ENCODE results near the gene SLC4A1.

Gene SLC4A1

DNA sequence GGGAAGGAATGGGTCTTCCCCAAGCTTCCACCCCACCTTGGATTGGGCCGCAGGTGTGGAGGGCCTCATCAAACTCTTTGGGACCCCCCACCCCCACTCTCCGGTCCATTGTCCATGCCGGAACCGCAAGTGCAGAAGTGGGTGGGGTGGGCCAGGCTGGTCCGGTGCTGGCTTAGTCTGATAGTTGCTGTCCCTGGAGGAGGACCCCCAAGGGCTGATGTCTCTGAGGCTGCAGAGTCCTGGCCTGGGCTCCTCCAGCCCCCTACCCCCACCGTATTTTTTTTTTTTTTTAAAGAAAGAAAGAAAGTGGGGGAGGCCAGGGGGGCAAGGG, 61.1 kb downstream of the SLC4A1 start:
- no peak for DNase-seq (ENCODE audit: low read depth, low spot score)

DNA sequence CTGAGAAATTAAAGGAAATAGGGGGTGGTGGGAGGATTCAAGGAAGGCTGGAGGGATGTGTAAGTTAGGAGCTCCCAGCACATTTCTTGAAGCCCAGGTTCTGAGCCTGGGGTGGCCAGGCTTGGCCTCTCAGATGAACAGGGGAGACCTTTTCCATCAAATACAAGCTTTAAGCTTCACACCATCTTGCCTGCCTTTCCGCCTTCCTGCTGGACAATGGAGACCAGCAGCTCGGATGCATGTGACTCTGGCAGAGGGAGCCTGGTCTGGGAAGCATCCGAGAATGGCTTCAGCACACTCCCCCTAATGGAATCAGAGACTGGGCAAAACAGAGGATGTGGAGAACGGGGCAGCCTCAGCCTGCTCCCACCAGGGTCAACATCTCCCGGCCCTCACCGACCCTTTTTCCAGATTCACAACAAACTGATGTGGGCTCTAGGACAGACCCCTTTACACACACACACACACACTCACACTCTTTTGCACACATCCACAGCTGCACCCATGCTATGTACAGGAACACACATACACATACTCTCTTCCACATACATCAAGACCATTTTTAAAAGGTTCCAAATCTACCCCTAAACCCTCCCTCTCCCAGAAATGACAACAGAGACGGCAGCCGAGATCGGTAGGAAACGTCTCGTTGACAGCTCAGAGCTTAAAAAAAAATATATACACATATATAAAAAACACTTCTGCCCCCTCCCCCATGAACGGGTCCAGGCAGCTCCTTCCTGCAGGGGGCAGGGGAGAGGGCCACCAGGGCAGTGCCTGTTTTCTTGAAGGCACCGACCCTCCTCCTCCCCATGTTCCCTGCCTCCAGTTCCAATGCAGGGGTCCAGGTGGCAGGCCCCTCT, 61.7 kb downstream of the SLC4A1 start:
- no peak for DNase-seq (ENCODE audit: low read depth, low spot score)

DNA sequence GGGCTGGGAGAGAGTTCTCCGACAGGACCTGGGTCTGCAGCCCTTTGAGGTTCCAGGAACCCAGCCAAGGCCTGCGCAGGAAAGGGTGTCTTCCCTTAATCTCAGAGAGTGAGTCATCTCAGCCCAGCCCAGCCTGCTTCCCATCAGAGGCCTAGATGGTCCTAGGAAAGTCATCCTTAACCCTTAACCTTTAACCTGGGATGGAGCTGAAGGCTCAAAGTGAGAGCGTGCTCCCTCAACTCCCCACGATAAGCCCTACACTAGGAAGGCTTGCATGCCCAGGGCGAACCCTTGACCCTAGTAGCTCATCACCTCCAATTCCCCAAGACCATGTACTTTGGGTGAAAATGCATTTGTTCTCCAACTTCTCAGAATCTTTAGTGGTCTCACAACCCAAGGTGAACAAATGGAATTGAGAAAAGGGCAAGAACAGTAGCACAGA, 63.5 kb downstream of the SLC4A1 start:
- no peak for DNase-seq (ENCODE audit: low read depth, low spot score)

DNA sequence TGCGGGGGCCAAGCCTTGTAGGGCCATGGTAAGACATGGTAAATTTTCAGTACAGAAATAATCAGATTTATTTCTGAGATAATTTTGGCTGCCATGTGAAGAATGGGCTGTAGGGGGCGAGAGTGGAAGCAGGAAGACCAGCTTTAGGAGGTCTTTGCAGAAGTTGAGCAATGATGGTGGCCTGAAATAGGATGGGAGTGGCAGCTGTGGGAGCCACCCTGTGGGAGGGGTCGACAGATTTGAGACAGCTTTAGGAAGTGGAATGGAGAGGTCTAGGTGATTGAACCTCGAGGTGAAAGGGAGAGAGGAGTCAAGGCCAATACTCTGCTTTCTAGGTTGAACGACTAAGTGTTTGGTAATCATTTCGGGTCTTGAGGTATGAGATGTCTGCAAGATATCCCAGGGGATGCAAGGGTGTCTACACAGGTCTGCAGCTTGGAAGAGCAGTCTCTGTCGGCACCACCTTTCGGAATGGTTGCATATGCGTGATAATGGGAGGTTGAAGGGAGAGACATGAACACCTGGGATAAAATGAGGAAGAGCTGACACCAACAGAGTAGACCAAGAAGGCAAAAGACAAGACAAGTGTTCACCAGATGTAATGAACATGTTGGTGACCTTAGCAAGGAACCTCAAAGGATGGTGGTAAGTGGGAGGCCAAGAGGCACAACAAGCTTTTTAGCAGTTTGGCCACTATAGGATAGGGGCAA, 64.0 kb downstream of the SLC4A1 start:
- DNase-seq (ENCODE audit: low read depth, low spot score) = no peak

DNA sequence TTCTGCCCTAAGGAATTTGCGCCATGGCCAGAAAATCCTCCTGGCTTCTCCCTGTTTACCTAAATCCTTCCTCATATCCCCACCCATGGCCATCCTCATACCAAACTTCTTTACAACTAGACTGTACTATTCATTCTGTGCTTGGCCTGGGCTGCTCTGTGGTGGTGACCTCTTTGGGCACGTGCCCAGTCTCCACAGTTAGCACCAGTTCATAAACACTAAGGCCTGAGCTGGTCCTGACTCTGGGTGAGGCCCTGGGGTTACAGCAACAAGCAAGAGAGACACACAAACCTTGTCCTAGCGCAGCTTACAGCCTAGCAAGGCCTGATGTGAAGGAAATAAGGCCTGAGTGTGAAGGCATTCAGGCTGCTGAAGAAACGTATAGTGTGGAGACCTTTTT, 65.2 kb downstream of the SLC4A1 start:
- no peak for DNase-seq (ENCODE audit: low read depth, low spot score)

DNA sequence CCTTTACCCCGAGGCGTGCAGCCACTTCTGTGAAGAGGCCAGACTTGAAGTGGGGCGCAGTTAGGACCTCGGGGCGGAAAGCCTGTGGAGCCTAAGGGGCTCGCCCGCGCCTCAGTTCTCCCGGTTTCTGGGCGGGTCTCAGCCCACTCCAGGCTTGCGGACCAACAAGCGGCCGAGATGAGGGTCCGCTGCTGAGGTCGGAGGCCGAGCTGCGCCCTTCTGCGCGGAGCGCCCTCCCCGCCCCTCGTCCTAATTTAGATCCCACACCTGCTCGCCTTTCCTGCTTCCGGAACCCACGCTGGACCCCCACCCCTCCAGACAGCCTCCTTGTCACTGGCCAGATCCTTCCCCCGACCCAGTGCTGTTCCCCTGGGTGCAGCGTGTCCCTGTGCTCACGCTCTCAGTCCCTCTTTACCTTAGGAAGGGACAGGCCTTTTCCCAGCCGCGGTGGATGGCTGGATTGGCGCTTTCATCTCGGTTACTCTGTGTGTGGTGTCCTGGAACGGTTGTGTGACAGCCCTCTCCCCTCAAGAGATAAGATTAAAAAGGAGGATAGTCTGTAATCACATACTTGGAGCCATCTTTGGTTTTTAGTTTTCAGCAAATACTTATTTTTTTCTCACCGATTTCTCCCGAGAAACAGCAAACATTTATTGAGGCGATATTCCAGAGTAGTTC, 67.3 kb downstream of the SLC4A1 start:
- no peak for DNase-seq (ENCODE audit: low read depth, low spot score)

DNA sequence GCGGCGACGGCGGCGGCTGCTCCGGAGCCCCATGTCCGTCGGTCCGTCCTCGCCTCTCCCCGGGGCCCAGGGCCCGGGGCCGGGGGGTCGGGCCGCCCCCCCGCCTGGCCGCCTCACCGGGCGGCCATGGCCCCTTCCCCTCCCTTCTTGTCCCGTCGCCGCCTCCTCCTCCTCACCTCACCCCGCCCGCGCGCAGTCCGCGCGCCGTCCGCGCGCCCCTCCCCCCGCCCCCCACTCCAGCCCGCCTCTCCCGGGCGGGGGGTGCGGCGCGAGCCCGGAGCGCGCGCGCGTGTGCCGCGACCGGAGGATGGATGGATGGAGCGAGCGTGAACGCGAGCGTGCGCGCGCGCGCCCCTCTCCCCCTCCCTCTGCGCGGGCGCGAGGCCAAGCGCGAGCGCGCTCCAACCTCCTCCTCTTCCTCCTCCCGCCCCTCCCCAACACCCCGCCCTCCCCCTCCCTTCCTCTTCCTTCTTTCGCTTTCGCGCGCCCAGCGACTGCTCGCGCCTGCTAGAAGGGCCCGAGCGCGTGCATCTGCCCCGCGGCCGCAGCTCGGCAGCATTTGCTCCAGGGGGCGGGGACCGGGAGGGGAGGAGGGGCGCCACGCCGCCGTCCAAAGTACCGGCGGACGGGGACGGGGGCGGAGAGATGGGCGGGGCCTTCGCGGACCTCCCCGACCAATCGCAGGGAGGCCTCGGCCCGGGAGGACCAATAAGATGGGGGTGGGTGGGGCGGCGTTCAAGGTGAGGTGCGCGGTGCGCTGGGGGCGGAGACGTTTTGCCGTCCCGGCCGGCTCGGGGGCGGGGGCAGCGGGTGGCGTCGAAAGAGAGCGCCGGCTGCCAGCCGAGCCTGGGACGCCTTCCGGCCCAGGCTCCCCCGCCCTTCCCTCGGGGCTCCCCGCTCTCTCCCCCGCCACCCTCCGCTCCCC, 68.1 kb downstream of the SLC4A1 start, which contains the start of gene ATXN7L3:
Gene ATXN7L3, minus strand, starts transcription at position 332 of the 925 bp plus-strand sequence. CDS start 1,814 bp downstream, outside the sequence.
- peak; percentile 95 for DNase-seq (ENCODE audit: low read depth, low spot score)

DNA sequence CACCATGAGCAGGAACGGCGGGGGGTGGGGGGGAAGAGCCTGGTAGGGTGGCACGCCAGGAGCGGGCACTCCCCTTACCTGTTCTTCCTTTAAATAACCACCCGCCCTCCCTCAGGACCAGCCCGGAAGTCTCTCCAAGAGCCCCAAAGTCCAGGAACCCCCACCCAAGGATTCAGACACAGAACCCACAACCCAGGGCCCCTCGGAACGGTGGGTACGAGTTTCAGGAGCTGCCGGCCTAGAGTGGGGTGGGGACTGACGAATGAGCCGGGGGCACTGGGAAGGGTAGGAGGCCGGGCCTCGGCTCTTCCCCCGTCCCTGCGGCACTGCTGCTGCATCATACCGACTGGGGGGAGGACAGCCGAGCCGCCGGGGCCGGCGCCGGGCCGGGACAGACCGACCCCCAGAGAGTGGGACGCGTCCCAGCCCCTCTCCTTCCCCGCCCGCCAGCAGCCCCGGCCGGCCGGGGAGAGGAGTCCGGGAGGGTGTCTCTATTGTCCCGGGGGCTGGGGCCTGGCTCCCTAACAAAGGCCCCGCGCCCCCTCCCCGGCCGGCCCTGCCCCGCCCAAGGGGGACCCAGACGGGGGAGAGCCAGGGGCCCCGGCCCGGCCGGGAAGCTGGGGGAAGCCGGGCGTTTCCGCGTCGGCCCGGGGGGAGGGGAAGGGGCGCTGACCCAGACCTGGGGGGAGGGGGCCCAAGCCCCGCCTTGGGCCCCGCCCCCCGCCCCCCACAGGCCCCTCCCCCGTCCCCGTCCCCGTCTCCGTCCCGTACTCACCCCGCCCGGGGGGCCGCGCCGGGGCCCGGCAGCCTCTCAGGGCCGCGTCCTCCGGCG, 69.0 kb downstream of the SLC4A1 start:
- no peak for DNase-seq (ENCODE audit: low read depth, low spot score)
